ENCODE results near the gene CLIC1. TPM values are rescaled to one million over a fixed set of nuclear protein-coding genes. Genes with fewer than 3 reads are reported as not detected.

Gene CLIC1
- total and polyA plus RNA-seq, 2 donors (not counting 1 experiment from before 2014, with no cell fraction given) = 216 to 290 TPM

DNA sequence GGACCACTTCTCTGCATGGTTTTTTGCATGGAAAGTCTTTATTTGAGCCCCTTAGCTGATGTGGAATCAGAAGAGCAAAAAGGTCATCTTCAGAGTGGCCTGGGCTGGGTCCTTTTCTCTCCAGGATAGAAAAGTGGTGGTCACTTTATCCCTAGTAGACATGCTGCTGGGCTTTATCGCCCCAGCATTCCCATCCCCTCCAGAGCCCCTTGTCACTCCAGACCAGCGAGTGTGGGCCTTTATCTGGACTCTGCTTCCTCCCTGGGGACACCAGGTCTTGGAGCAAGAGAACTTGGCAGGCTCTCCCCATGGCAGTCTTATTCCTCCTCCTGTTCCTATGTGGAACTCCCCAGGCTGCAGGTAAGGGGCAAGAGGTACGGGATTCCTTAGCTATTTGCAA lies 29.7 kb downstream of the CLIC1 start, which contains the start of gene LY6G6F:
Gene LY6G6F (plus strand): TSS at position 268 of the 400 bp plus-strand sequence. CDS start 41 bp downstream, at position 309.
- Histone ChIP-seq H3K79me2 (ENCODE audit: control insufficient read depth, insufficient read depth, low read length) (peaks cover 14% of the 10 kb centered on the region), H3K4me3 (ENCODE audit: control extremely low read depth in 1 of 5, extremely low read depth in 1 of 5, insufficient read depth in 1 of 5, low read depth in 2 of 5, low read length in 4 of 5) (no peak within 1 kb of the TSS), H3K9ac (ENCODE audit: low read length) (no peak within 1 kb of the TSS), H3K4me1 (ENCODE audit: control insufficient read depth in 2 of 2, insufficient read depth in 2 of 2, low read length in 2 of 2) (peaks cover 24 to 29% of the 10 kb centered on the region in 2 donors), H2AFZ (ENCODE audit: insufficient read depth, low read depth, low read length, poor library complexity, severe bottlenecking) (no peak within 1 kb of the TSS), H3K27me3 (replicated peaks in 1 of 4; ENCODE audit: control extremely low read depth in 1 of 4, control insufficient read depth in 3 of 4, insufficient read depth in 4 of 4, low read length in 3 of 4) (peaks cover 0 to 6% (median 0%) of the 10 kb centered on the region in 4 experiments), H3K4me2 (replicated peaks; ENCODE audit: low read depth, low read length, poor library complexity, severe bottlenecking) (no peak within 1 kb of the TSS), H4K20me1 (ENCODE audit: control insufficient read depth, insufficient read depth, low read length, poor library complexity, severe bottlenecking) (no peaks in the 10 kb centered on the region), H3K36me3 (replicated peaks in 1 of 2; ENCODE audit: control extremely low read depth in 1 of 2, control insufficient read depth in 1 of 2, extremely low read depth in 1 of 2, insufficient read depth in 2 of 2, low read length in 1 of 2) (no peaks in the 10 kb centered on the region), H3K27ac (ENCODE audit: low read length in 2 of 2) (no peak within 1 kb of the TSS), H3K9me3 (ENCODE audit: control extremely low read depth in 1 of 3, control insufficient read depth in 2 of 3, insufficient read depth in 1 of 3, low read length in 2 of 3) (no peaks in the 10 kb centered on the region)
- ATAC-seq (ENCODE audit: low read depth) (no peak), DNase-seq (no peak)
- intact Hi-C loops (cut with micrococcal nuclease) = no loop called here
- Mint-ChIP-seq H3K27ac (no peak within 1 kb of the TSS), H3K4me1 (peaks cover 28% of the 10 kb centered on the region), H3K27me3 (no peaks in the 10 kb centered on the region), H3K9me3 (ENCODE audit: insufficient read depth) (no peaks in the 10 kb centered on the region), H3K4me3 (no peak within 1 kb of the TSS)
- ChIA-PET POLR2A (no interaction called here), CTCF (no interaction called here)
- 83% methylated on average over 3 of the region's 3 CpGs for WGBS (ENCODE audit: insufficient coverage)
- TF ChIP-seq EZH2 (IDR thresholded peaks at IDR 0.05; ENCODE audit: borderline replicate concordance, insufficient read depth, low read depth, low read length, poor library complexity, severe bottlenecking) = no peak
- TF ChIP-seq, protein P1, sequence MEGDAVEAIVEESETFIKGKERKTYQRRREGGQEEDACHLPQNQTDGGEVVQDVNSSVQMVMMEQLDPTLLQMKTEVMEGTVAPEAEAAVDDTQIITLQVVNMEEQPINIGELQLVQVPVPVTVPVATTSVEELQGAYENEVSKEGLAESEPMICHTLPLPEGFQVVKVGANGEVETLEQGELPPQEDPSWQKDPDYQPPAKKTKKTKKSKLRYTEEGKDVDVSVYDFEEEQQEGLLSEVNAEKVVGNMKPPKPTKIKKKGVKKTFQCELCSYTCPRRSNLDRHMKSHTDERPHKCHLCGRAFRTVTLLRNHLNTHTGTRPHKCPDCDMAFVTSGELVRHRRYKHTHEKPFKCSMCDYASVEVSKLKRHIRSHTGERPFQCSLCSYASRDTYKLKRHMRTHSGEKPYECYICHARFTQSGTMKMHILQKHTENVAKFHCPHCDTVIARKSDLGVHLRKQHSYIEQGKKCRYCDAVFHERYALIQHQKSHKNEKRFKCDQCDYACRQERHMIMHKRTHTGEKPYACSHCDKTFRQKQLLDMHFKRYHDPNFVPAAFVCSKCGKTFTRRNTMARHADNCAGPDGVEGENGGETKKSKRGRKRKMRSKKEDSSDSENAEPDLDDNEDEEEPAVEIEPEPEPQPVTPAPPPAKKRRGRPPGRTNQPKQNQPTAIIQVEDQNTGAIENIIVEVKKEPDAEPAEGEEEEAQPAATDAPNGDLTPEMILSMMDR (IDR thresholded peaks at IDR 0.05) = no peak

DNA sequence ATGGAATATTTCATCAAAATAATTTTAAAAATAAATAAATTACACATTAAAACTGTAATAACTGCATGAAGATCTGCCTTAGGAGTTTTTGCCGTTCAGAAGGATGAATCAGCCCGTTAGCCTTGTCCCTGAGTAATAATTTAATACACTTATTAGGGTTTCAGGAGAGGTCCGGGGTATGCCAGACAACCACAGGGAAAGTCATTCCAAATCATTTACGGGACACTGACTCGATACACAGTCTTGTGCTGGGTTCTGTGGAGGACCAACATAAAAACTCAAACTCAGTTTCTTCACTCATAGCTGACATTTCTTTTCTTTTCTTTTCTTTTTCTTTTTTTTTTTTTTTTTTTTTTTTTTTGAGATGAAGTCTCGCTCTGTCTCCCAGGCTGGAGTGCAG lies 30.4 kb downstream of the CLIC1 start:
- DNase-seq = no peak
- Histone ChIP-seq H3K4me2 (replicated peaks; ENCODE audit: low read depth, low read length, poor library complexity, severe bottlenecking) (no peak overlapping the region), H3K4me1 (ENCODE audit: control insufficient read depth in 2 of 2, insufficient read depth in 2 of 2, low read length in 2 of 2) (peaks cover 23 to 29% of the 10 kb centered on the region in 2 donors), H3K27me3 (replicated peaks in 1 of 4; ENCODE audit: control extremely low read depth in 1 of 4, control insufficient read depth in 3 of 4, insufficient read depth in 4 of 4, low read length in 3 of 4) (peaks cover 0 to 6% (median 0%) of the 10 kb centered on the region in 4 experiments), H2AFZ (ENCODE audit: insufficient read depth, low read depth, low read length, poor library complexity, severe bottlenecking) (no peak overlapping the region), H3K36me3 (replicated peaks in 1 of 2; ENCODE audit: control extremely low read depth in 1 of 2, control insufficient read depth in 1 of 2, extremely low read depth in 1 of 2, insufficient read depth in 2 of 2, low read length in 1 of 2) (peaks cover 0 to 6% of the 10 kb centered on the region in 2 experiments), H3K27ac (ENCODE audit: low read length in 2 of 2) (no peak overlapping the region), H4K20me1 (ENCODE audit: control insufficient read depth, insufficient read depth, low read length, poor library complexity, severe bottlenecking) (no peaks in the 10 kb centered on the region), H3K79me2 (ENCODE audit: control insufficient read depth, insufficient read depth, low read length) (peaks cover 21% of the 10 kb centered on the region), H3K4me3 (ENCODE audit: control extremely low read depth in 1 of 5, extremely low read depth in 1 of 5, insufficient read depth in 1 of 5, low read depth in 2 of 5, low read length in 4 of 5) (no peak overlapping the region), H3K9me3 (ENCODE audit: control extremely low read depth in 1 of 3, control insufficient read depth in 2 of 3, insufficient read depth in 1 of 3, low read length in 2 of 3) (no peaks in the 10 kb centered on the region), H3K9ac (ENCODE audit: low read length) (no peak overlapping the region)
- H3K4me3 Mint-ChIP-seq = no peak overlapping the region
- POLR2A ChIA-PET = interaction anchor here (0.6 kb wide), 1 partner anchor 109 kb away, joined by 3 read pairs; the partner anchor contains the start of genes HSPA1A and HSPA1L
- CTCF ChIA-PET = no interaction called here
- no peaks in the 10 kb centered on the region for H3K27me3 Mint-ChIP-seq
- no peak overlapping the region for H3K27ac Mint-ChIP-seq
- 100% methylated on average over 1 of the region's 6 CpGs for WGBS (ENCODE audit: insufficient coverage)
- ATAC-seq (ENCODE audit: low read depth) = no peak
- intact Hi-C loops (cut with micrococcal nuclease) = no loop called here
- TF ChIP-seq EZH2 (IDR thresholded peaks at IDR 0.05; ENCODE audit: borderline replicate concordance, insufficient read depth, low read depth, low read length, poor library complexity, severe bottlenecking) = no peak
- TF ChIP-seq, protein P1 (IDR thresholded peaks at IDR 0.05) = no peak
- peaks cover 28% of the 10 kb centered on the region for H3K4me1 Mint-ChIP-seq
- H3K9me3 Mint-ChIP-seq (ENCODE audit: insufficient read depth) = no peaks in the 10 kb centered on the region
